ENCODE data around the gene XYLT1. TPM values are rescaled to one million over a fixed set of nuclear protein-coding genes. Genes with fewer than 3 reads are reported as not detected.

The XYLT1 gene
- total RNA-seq, 1 donor from 2014 or later, result 14.5 TPM

- DNase-seq, result peak; percentile 37
These were observed 10.7 kb downstream of the XYLT1 start for GRCh38 chr16:17459903-17460521.

GRCh38 chr16:17457997-17458396, 12.8 kb downstream of the XYLT1 start:
- no peak for DNase-seq

- no peak for DNase-seq
These were observed 13.2 kb downstream of the XYLT1 start for GRCh38 chr16:17457513-17457912.

- no peak for DNase-seq
These were observed 16.5 kb downstream of the XYLT1 start for GRCh38 chr16:17454162-17454730.

GRCh38 chr16:17453364-17454038, 17.3 kb downstream of the XYLT1 start:
- no peak for DNase-seq

- no peak for DNase-seq
These were observed 17.8 kb downstream of the XYLT1 start for GRCh38 chr16:17452922-17453321.

- DNase-seq, result no peak
These were observed 18.9 kb downstream of the XYLT1 start for GRCh38 chr16:17451843-17452242.

- DNase-seq, result no peak
These were observed 20.5 kb downstream of the XYLT1 start for GRCh38 chr16:17450291-17450690.

- peak; percentile 88 for DNase-seq
These were observed 21.8 kb downstream of the XYLT1 start for GRCh38 chr16:17448640-17449638.

GRCh38 chr16:17447101-17447569, 23.6 kb downstream of the XYLT1 start:
- DNase-seq, result peak; percentile 71

GRCh38 chr16:17446661-17447060, 24.1 kb downstream of the XYLT1 start:
- DNase-seq, result no peak

- DNase-seq, result no peak
These were observed 25.3 kb downstream of the XYLT1 start for GRCh38 chr16:17445421-17445820.

GRCh38 chr16:17444658-17445057, 26.1 kb downstream of the XYLT1 start:
- no peak for DNase-seq

GRCh38 chr16:17440131-17440530, 30.6 kb downstream of the XYLT1 start:
- no peak for DNase-seq

- no peak for DNase-seq
These were observed 31.2 kb downstream of the XYLT1 start for GRCh38 chr16:17439580-17439979.

- DNase-seq, result no peak
These were observed 32.8 kb downstream of the XYLT1 start for GRCh38 chr16:17437981-17438380.

- DNase-seq, result no peak
These were observed 33.5 kb downstream of the XYLT1 start for GRCh38 chr16:17437127-17437720.

GRCh38 chr16:17435318-17435717, 35.4 kb downstream of the XYLT1 start:
- no peak for DNase-seq

- DNase-seq, result peak; percentile 57
These were observed 36.9 kb downstream of the XYLT1 start for GRCh38 chr16:17433577-17434451.

GRCh38 chr16:17432901-17433576, 37.7 kb downstream of the XYLT1 start:
- no peak for DNase-seq

All from tongue (tissue), 2 donors.